Measurements from ENCODE around the gene PTPN14.
A peak's percentile ranks its signal among the peaks of the same experiment; 100 is the strongest.
"Not testable (repeated sequence)": the region's sequence is repeated elsewhere in the genome, so short reads cannot be mapped to it uniquely, and the experiment has no call there.

Gene PTPN14

DNA sequence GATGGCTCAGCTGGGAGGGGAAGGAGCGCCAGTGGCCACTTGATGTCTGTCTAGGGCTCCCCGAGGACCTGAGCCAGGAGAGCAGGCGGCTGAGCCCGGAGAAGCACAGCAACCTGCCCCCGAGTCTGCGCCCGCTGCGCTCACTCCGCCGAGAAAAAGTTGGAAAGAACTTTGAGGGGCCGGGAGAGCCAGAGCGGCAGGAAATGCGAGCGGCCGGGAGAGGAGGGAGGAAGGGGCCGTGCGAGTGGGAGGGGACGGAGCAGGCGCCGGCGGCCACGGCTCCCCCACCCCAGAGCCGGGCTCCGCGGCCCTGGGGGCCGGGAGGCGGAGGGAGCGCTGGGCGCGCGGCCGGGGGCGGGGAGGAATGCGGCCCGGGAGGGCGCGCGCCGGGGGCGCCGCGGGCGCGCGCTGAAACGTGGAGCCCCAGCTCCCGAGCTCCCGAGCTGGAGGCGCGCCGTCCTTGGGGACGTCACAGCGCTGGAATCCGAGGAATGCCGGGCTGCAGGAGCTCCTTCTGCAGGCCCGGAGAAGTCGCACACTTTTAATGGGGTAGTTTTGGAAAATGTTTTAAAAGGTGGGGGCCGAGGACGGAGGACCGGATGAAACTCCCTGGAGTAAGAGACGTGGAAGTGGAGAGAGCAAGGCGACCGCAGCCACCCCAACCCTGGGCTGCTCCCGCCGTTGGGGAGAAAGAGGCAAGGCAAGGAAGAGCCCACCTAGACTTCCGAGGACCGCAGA lies at the start of gene PTPN14:
Gene PTPN14, minus strand, starts transcription at position 167 of the 738 bp plus-strand sequence. CDS start 86,799 bp downstream, outside the sequence.
- TF ChIP-seq, protein P1, sequence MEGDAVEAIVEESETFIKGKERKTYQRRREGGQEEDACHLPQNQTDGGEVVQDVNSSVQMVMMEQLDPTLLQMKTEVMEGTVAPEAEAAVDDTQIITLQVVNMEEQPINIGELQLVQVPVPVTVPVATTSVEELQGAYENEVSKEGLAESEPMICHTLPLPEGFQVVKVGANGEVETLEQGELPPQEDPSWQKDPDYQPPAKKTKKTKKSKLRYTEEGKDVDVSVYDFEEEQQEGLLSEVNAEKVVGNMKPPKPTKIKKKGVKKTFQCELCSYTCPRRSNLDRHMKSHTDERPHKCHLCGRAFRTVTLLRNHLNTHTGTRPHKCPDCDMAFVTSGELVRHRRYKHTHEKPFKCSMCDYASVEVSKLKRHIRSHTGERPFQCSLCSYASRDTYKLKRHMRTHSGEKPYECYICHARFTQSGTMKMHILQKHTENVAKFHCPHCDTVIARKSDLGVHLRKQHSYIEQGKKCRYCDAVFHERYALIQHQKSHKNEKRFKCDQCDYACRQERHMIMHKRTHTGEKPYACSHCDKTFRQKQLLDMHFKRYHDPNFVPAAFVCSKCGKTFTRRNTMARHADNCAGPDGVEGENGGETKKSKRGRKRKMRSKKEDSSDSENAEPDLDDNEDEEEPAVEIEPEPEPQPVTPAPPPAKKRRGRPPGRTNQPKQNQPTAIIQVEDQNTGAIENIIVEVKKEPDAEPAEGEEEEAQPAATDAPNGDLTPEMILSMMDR (IDR thresholded peaks at IDR 0.05; ENCODE audit: control extremely low read depth, extremely low read depth, low read depth, missing control alignments), result no peak
- POLR2A ChIA-PET, result no interaction called here
- CTCF ChIA-PET, result interaction anchor here (0.7 kb wide), 1 partner anchor 16 kb away, joined by 3 read pairs; no protein-coding TSS in a partner anchor
- peak; percentile 32 for DNase-seq (ENCODE audit: extremely low spot score)

DNA sequence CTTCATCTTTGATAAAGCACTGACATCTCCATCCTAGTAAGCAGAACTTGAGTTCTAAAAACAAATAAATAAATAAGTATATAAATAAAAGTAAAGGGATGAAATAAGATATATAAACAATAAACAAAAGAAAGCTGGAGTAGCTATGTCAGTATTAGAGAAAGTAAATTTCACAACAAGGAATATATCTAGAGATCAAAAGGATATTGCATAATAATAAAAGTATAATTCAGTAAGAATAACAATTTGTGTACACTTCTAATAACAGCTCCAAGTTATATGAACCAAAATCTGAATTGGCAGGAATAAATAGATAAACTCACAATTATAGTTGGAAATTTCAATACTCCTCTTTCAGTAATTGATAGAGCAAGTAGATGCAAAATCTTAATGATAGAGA lies 41.8 kb upstream of the PTPN14 start:
- CTCF ChIA-PET, result interaction anchor here (1.3 to 4.3 kb wide), 6 partner anchors 8 to 332 kb away, joined by 3 to 24 read pairs (median 9); partner anchors contain the start of gene CENPF
- TF ChIP-seq, protein P1 (IDR thresholded peaks at IDR 0.05; ENCODE audit: control extremely low read depth, extremely low read depth, low read depth, missing control alignments), result no peak
- POLR2A ChIA-PET, result no interaction called here
- DNase-seq (ENCODE audit: extremely low spot score), result no peak

GRCh38 chr1:214591918-214592317 lies 40.5 kb upstream of the PTPN14 start:
- CTCF ChIA-PET, result interaction anchor here (1.3 to 4.3 kb wide), 3 partner anchors 11 to 259 kb away, joined by 5 to 24 read pairs (median 12); partner anchors contain the start of gene CENPF

DNA sequence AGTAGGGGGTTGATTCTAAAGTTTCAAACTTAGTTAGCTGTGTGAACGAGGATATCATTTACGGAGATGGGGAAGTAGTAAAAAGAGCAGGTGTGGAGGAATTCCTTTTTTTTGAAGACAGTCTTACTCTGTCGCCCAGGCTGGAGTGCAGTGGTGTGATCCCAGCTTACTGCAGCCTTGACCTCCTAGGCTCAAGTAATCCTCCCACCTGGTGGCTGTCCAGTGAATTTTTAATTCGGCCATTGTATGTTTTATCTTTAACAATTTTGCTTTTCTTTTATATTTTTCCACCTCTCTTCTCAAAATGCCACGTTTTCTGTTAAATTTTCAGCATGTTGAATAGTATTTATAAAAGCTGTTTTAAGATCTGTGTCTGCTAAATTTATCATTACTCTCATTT lies 39.3 kb upstream of the PTPN14 start:
- TF ChIP-seq, protein P1 (IDR thresholded peaks at IDR 0.05; ENCODE audit: control extremely low read depth, extremely low read depth, low read depth, missing control alignments), result no peak
- ChIA-PET POLR2A (no interaction called here), CTCF (interaction anchor here (4.3 kb wide), 1 partner anchor 258 kb away, joined by 24 read pairs; no protein-coding TSS in a partner anchor)
- no peak for DNase-seq (ENCODE audit: extremely low spot score)

More at GRCh38 chr1:214591918-214592317, 40.5 kb upstream of the PTPN14 start:
- DNase-seq (ENCODE audit: extremely low spot score); POLR2A ChIA-PET: not testable (repeated sequence)

- DNase-seq (ENCODE audit: extremely low spot score), result no peak
- TF ChIP-seq, protein P1 (IDR thresholded peaks at IDR 0.05; ENCODE audit: control extremely low read depth, extremely low read depth, low read depth, missing control alignments), result no peak
- ChIA-PET CTCF (interaction anchor here (11.8 to 12.2 kb wide), 2 partner anchors 19 to 258 kb away, joined by 83 to 144 read pairs; no protein-coding TSS in a partner anchor), POLR2A (no interaction called here)
These were observed 37.7 kb upstream of the PTPN14 start for GRCh38 chr1:214588963-214589597.

- TF ChIP-seq, protein P1 (IDR thresholded peaks at IDR 0.05; ENCODE audit: control extremely low read depth, extremely low read depth, low read depth, missing control alignments), result no peak
- no peak for DNase-seq (ENCODE audit: extremely low spot score)
- CTCF ChIA-PET, result interaction anchor here (1.0 to 12.2 kb wide), 5 partner anchors 15 to 256 kb away, joined by 3 to 144 read pairs (median 8); partner anchors contain the start of gene CENPF
- POLR2A ChIA-PET, result no interaction called here
These were observed 35.8 kb upstream of the PTPN14 start for GRCh38 chr1:214587165-214587564.
